ENCODE results near the gene FLT1.
A peak's percentile ranks its signal among the peaks of the same experiment; 100 is the strongest.

FLT1 gene

DNA sequence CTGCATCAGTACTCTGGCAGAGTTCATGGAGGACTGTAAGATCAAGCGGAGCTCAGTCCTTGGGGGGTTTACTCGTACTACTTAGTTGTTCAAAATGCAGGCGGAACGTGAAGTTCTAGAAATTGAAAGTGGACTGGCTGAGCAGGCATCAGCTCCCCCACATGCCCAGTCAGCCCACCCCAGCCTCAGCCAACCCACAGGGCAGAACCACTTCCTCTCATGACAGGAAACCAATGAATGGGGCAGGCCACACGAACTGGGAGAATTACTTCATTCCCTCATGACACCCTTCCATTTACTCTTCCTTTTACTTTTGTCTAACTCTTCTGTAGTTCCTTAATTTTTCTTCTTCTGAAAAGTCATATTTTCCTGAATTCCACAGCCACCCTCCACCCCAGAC, 71.9 kb downstream of the FLT1 start:
- no peak for DNase-seq

DNA sequence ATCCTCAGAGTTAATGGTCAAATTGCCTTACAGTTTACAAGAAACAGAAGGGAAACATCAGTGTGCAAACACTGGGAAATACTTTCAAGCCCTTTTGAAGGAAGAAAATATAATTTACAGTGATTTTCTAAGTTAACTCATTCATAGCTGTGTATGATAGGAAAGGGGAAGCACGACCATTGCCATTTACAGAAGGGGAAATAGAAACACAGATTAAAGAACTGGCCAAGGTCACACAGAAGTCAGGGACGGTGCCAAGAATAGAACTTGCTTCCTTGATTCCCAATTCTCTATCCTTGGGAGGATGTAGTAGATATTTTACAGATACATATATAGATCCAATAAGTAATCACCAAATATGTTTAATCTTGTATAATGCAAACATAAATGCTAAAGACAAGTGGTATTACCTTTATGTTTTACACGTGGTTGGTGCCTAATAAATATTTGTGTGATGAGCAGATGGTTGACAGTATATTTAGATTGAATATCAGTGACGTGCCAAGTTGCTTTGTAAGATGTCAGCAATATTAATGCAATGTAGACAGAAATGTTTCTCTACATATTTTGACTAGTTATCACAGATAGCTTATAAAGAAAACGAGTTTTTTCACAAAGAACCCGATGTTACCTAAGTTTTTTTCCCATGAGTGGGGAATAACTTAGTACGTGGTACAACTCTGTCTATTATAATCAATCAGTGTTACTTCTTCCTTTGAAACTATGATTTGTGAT, 73.1 kb downstream of the FLT1 start:
- no peak for DNase-seq

DNA sequence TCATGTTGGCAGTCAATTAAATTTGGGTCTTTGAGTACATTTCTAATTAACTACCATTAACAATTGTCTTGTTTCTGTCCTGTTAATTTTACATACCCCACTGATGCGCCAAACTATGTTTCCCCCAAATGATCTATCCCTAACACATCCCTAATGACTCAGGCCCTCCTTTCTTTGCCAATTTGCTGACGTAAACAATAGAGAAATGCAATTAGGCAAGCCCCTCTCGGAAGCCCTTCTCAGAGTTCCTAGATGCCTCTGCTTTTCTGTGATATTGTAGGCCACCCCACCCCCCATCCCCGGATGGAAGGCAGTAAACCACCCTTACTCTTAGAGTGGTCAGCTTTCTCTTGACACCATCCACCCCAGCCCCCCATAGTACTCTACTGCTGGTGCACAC, 74.2 kb downstream of the FLT1 start:
- DNase-seq, result peak; percentile 7

DNA sequence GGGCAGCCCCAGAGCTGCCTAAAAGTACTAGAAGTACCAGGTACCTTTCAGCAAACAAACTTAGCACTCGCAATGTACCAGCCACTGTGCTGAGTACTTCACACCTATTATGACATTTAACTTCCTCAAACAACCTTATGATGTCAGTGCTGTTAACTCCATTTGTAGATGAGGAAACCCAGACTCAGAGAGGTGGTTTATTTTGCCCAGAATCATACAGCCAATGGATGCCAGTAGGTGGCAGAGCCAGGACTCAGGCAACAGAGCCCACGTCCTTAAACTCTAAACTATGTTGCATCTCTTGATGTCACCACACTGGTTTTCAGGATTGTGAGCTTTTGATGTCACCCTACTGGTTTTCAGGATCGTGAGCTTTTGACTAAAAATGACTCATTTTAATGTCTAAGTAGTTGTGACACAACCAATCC, 78.9 kb downstream of the FLT1 start:
- no peak for DNase-seq

DNA sequence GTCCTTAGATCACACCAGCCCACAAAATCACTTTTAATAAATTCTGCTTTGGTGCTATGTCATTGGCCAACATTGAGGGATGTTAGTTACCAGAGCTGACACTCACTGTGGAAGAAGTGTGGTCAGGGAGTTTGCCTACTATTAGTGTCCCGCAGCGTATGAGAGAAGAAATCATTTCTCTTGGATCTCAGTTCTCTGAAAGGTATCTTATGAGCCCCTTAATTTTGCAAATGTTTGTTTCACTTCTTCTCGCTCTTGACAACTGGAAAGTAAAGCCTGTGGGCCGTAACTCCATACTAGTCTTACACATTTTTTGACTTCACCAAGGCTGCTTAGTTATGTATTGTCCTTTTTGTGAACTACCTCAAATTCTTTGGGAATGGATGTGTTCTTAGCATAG, 80.9 kb downstream of the FLT1 start:
- no peak for DNase-seq

DNA sequence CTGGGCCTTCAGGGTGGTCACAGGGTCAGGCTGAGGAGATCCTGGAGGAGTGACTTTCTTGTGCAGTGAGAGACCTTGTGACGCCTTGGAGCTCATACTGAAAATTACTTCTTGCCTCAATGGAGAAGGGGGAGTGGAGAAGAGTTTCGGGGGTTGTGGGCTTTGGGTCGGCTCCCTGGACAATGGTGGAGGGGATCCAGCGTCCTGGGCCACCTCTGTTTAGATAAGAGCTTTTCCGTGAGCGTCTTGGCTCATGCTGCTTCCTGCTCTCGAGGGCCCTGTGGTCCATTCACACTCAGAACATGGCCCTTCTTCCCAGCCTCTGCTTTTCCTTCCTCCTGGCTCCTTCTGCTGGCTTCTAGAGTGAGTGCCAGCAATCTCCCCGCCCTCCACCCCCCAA, 81.9 kb downstream of the FLT1 start:
- DNase-seq, result no peak

DNA sequence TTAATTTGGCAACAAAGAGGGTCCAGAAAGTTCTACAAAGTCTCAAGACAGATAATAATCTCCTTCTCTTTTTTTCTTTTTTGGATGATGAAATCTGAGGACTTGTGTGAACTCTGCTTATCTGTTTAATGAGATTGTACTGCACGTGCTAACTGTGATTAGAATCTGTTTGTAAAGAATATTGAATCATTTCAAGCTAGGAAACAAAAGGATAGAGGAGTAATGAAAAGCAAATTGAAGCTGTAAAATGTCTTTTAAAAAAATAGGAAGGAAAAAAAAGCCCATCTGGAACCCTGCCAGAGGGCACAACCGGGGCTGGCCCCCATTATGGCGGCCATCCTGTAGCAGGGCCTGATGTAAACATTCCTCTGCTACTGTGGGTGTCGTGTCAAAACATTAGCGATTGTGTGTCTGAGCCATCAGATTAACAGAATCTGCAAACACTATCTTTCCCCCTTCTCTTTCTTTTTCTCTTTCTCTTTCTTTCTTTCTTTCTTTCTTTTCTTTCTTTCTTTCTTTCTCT, 83.0 kb downstream of the FLT1 start:
- DNase-seq, result no peak

DNA sequence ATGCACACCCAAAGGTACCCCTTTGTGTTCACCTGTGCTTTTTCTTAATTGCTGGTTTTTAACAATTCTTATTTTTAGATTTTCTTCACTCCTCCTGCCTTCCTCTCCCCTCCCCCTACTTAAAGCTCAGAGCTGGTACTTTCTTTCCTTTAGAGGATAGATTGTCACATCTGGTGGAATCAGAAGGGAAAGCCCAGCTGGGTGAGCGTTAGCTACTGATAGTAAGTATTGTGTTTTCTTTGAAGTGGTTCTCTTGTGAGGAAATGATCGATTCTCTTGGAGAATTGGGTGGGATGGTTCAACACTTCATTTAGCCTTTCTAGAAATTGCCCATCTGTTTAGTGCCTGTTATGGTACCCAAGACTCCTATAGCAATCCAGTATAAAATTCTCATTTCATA, 84.8 kb downstream of the FLT1 start:
- no peak for DNase-seq

DNA sequence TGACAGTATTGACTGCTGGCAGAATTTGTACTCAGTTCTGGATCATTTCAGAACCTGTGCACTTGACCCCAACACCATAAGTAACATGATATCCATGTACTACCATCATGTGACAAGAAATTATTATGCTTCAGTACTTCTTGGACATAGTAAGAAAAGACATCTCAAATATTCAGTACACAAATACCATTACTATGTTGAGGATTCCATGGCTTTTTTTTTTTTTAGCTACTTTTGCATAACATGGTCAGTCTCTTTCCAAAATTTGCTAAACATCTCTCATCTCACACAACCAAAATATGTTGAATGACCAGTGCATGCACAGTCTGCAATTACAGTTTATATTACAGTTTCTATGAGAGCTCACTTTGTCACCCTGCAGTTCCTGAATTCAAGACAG, 85.3 kb downstream of the FLT1 start:
- DNase-seq, result no peak

DNA sequence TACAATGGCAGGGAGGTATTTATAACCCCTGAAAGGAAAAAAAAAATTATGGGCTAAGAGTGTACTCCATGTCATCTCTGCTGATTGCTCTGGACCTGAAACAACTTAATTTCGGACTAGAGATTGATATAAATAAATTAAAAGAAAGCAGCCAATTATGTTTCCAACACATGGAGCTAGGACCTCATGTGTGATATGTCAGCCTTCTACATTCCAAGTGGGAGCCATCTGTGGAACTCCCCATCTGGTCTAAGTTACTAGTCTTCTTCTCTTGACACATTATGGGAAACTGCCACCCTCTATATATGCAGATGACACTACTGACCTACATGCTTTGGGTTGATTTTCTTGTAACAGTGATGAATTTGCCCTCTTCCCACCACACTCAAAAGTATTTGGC, 86.1 kb downstream of the FLT1 start:
- no peak for DNase-seq

DNA sequence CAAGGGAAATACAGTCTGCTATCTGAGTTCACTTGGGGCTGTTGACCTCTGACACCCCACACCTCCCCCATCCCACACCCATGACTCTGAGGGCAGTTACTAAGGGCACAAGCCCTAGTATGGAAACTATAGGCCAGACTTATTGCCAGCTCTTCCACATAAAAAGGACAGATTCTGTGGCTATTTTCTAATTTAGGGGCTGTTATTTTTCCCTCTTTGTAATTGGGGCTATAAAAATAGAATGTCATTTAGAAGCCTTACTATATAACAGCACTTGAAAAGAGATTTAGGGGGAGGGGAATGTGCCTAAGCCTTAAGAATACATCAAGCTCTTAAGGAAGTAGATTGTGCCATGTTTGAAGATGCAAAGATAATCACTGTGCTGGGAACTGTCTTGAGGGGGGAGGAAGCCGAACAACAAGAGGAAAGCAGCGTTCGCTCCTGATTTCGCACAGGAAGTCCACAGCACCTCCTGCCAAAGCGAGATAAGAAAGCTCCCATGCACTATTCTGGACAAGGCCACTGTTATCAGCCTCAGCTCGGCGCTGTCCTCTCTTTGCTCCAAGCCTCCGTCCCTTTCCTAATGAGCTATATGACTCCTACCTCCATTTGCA, 86.6 kb downstream of the FLT1 start:
- DNase-seq, result no peak

DNA sequence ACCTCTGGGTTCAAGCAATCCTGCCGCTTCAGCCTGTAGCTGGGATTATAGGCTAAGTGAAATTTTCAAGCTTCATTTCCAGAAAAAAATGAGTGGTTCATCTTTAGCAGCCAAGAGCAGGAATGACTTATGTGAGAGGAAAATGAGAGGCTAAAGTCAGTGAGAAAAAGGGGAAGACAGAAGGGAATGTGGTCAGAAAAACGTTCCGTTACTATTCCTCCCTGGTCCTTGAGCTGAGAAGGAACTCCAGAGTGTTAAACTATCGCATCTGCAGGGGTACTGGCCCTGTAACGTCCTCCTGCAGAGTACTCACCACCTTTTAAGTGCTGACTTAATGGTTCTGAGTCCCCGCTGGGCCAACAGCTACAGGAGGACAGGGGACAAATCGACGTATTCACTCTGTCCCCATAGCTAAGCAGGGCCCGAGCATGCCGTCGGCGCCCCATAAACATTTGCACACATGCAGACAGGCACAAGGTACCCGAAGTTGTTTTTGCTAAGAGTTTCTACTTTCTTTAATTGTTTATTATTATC, 88.1 kb downstream of the FLT1 start:
- DNase-seq, result no peak

DNA sequence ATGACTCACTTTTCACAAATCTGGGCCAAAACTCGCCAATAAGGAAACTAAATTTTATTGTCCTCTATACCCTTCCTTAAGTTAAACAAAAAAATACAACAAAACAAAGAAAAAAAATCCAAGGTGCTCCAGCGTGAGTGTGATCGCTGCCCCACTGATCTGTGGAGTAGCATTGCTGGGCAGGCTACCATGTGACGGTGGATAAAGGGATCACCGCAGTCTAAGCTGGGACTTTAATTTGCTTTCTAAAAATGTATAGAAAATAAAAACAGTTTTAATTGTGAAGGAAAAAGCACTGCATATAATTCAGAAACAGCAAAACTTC, 92.9 kb downstream of the FLT1 start:
- DNase-seq, result no peak

DNA sequence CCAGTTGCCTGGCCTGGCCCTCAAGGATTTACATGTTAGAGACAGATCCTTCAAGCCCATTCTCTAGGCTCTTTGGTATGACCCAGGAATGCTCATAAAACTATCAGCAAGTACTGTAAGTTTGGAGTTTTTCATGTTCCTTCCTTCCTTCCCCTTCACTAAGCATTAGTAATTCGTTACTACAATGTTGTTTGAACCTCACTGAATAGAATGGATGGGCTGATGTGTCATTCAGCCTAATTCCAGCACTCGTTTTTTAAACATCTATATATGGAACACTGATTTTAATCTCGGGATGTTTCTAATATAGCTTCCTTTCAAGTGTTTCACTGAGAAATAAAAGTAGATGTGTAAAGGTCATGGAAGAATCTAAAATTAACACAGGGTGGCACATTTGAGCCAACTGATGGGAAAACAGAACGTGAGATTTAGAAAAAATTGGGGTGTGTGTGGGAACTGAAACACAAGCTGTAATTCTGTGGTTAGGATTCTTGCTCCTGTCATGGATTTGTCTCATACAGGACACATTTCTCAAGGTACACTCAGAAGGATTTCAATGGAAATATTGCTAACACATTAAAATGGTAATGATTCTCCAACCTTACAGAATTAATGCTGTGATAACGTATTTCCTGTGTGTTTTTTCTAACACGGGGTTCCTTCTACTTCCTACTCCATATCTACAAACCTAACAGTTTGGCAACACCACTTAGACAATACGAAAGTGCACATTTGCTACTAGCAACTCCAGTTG, 93.4 kb downstream of the FLT1 start:
- peak; percentile 68 for DNase-seq

DNA sequence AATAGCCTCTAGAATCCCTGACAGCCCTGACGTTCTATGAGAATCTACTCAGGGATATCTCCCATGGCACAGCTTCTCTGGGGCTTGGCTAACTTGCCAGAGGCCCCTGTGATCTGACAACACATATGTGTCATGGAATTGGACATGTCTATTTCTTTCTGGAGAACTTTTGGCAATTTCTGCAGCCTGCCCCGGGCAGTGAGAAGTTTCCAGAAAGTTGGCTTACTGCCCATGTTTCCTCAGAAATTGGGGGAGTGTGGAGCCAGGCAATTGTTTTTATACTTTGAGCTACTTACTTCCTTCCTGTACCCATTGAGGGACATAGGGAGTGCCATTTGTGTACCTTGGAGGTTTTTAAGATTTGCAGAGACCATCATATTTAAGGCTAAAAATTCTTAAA, 98.9 kb downstream of the FLT1 start:
- DNase-seq, result no peak

DNA sequence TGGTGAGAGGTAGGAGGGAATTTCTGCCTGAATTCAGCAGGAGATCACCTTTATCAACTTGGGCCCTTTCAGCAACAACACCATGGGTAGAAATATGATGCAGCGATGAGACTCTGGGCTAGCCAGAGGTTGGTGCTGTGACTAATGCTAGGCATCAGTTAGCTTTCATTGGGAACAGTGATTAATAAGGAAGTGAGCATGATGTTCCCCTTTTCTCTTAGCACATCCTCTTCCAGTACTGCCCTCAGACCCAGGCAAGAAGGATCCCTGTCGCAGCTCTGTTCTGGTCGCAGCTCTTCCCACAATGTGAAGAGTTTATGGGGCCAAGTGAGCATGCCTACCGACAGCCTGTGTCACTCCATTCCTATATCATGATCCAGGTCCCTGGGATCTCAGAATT, 100.5 kb downstream of the FLT1 start:
- peak; percentile 14 for DNase-seq

DNA sequence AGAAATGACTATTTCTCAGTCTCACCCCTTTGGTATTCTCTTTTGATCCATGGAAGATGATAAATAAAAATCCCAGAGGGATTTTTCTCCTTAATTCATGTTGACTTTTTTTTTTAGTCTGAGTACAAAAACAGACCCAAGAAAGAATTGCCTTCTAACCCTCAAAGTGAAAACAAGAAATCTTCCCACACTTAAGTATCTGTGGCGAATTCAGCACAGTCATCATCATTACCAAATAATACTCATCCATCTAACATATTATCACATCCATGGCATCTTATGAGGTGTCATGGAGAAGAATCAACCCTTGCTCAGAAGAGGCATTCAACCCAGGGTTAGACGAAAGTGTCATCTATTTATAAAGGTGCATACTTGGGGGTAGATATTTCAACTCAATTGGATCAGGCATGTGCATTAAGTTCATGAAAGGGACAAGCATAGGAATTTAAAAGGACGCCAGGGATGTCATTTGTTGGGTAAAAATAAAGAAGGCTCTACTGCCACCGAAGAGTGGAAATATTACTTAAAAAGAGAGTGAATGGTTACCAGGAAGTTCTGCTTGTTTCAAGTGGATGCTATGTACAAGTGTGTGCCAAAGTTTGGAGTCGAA, 101.9 kb downstream of the FLT1 start:
- no peak for DNase-seq

DNA sequence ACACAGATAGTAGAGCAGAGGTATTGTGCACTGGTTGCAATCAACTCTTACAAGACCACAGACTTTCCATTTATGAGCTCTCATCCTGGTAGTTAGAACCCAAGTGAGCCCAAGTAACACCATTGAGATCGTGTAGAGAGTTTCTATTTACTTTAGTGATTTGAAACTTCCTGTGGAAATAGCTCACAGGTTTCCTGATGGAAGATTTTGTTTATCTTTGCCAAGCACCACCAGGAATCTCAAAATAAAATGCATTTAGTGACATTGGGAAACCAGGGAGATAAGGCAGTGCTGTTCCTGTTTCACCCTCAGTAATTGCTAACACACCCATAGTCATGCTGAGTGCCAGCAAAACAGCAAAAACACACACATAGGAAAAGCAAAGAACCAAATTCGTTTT, 102.5 kb downstream of the FLT1 start:
- DNase-seq, result no peak

DNA sequence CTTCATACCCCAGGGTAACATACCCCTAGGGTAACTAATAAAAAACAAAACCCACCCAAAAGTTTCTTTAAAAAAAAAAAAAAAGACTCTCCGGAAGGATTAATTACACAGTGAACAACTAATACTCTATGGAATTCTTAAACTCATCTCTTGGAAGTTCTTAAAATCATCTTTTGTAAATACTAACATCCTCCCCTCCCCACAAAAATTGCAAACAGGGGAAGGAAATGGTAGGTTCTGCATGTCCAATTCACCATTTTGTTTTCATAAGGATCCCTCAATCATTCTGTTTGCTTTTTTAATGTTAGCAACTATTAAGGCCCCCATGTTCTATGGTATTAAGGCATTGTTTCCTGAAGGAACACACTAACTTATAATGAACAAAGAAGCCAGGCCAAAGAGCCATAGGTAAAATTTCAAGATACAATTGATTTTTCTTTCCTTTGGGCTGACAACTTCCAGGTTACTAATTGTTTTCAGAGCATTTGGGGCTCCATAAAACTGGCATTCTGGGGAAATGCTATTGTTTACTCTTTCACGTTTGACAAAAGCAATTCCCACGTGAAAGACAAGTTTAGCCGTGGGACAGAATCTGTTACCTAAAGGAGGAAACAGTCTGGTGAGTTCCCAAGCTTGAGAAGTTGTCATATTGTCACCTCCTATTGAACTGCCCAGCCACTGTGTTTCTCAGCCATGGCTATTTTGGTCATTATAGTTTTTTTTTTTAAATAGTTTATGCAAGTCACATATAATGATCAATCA, 107.0 kb downstream of the FLT1 start:
- no peak for DNase-seq

DNA sequence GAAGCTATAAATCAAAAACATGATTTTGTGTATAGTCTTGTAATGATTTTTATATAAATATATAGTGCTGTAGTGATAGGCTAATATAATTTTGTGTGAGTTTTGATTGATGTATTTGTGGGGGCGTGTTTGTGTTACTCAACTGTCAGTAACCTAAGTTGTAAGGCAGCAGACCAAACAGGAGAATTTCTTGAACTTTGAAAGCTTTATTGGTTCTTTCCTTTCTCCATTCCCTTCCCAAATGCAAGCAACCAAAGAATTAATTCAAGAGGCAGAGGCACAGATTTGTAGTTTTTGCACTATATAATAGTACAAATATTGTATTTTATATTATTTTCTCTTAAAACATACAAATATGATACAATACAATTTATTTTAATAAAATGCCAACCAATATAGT, 109.6 kb downstream of the FLT1 start:
- DNase-seq, result no peak

DNA sequence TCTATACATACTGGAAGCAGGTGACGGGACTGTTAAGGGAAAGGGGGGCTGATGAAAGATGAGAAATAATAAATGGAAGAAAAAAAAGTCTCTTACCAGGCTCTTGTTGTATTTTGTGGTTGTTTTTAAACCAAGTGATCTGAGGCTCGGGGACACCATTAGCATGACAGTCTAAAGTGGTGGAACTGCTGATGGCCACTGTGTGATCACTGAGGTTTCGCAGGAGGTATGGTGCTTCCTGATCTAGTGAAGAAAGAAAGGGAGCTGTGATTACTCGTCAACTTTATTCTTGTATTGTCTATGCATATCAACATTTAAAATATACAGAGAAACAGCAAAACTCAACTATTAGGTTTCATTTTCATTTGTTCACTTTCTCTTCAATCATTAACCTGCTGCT, 110.1 kb downstream of the FLT1 start:
- no peak for DNase-seq

DNA sequence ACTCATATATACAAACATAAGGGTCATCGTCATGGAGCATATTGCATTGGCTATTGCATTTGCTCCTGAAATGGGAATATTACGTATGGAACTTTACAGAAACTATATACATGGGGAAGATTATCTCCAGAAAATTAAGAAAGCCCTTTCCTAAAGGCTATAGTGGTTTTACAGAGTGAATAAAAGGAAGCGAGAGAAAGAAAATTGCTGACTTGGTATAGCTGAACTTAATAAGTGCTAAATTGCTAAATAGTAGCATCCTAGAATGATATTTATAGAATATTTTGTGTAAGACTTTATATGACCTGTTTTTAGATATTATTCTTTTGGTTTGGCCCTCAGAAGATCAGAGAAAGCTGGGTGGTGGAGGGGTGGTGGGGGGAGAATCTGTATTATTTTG, 114.6 kb downstream of the FLT1 start:
- no peak for DNase-seq
